CD4-positive, alpha-beta T cell treated with Interleukin-15 for 4 hours (primary cell): ENCODE data around the gene SAXO2.
"Not testable (repeated sequence)": the region's sequence is repeated elsewhere in the genome, so short reads cannot be mapped to it uniquely, and the experiment has no call there.

ENCODE experiments used
- DNase-seq: peaks from one replicate; pipeline ENCODE4 v3.0.0-alpha.2; 2020; ENCODE audit warnings: low spot score

SAXO2 gene

DNA sequence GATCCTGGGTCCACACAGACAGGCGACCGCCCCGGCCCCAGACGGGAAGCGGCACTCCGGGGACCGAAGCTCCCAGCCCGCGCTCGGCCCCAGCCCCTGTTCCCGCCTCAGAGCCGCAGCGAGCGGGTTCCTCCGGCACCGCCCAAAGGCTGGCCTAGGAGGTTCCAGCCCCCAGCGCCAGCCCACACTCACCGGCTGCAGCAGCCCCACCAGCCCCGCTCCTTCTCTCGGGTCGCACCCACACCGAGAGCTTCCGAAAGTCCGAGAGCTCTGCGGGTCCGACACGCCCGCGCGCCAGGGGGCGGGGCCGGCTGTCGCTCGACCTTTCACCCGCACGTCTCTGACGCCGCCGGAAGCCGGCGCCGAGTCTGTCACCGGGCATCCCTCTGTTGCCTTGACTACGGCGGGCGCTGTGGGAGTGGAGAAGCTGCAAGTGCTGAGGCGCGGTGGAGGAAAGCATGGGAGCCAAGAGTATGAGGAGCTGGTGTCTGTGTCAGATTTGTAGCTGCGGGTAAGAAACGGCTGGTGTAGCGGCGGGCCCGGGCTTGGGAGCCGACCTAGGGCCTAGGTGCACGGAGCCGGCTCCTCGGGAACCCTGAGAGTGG lies at the start of gene SAXO2, which contains the start of gene EFL1:
Gene SAXO2, plus strand, starts transcription at position 397 of the 605 bp plus-strand sequence. Its CDS starts 62 bp downstream, at position 459.
Gene EFL1, minus strand, starts transcription at position 313 of the 605 bp plus-strand sequence. CDS start 956 bp downstream, outside the sequence.
- peak; percentile 89 for DNase-seq

DNA sequence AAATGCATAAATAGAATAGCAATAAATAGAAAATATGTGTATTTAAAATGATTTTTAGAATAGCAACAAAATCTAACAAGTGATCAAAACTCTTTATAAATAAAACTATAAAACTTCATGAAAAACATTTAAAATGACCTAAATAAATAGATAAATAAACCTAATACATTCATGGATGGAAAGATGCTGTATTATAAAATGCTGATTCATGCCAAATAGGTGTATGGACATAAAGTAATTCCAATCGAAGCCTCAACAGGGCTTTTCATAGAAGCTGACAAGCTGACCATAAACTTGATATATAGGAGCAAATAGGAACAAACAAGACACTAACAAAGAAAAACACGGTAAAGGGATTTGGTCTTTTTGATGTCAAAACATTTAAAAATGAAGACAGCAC lies 46.5 kb upstream of the SAXO2 start:
- not testable (repeated sequence) for DNase-seq

DNA sequence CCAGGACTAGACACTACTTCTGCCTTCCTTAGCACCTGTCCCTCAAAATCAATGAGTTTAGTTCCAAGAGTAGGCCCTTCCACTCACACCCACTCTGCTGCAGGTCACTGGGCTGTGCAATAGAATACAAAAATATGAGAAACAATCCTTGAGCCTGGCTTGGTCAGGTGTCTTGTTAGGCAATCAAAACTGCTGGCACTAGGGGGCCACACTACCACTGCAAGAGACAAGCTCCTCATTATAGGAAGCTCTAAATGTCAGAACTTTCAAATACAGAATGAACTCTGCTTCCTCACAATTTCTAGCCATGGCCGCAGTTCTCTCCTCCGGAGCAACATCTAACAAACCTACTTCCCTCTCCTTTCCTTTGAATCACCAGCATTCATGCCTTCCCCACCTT lies 41.1 kb upstream of the SAXO2 start:
- DNase-seq: peak; percentile 16

DNA sequence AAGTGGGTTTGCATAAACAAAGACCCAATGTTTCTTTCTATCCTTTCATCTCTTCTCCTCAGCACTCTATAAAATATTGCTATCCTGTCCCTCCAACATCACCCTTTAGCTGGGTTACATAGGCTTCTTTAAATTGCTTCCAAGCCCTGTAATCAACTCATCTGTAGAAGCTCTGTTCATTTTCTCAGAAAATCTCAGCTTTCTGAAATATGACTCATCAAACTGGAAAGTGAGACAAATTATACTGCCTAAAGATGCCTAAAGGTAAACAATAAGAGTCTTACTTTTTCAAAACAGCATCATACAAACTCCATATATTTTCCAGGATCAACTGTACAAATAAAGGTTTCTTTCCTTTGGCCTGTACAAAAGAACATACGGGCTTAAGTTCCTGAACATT lies 33.9 kb upstream of the SAXO2 start:
- DNase-seq: no peak

- no peak for DNase-seq
Observed at GRCh38 chr15:82231233-82231632, 31.4 kb upstream of the SAXO2 start.

- DNase-seq: no peak
Observed at GRCh38 chr15:82231842-82232241, 30.8 kb upstream of the SAXO2 start.

- not testable (repeated sequence) for DNase-seq
Observed at GRCh38 chr15:82237944-82238534, 24.6 kb upstream of the SAXO2 start.

DNA sequence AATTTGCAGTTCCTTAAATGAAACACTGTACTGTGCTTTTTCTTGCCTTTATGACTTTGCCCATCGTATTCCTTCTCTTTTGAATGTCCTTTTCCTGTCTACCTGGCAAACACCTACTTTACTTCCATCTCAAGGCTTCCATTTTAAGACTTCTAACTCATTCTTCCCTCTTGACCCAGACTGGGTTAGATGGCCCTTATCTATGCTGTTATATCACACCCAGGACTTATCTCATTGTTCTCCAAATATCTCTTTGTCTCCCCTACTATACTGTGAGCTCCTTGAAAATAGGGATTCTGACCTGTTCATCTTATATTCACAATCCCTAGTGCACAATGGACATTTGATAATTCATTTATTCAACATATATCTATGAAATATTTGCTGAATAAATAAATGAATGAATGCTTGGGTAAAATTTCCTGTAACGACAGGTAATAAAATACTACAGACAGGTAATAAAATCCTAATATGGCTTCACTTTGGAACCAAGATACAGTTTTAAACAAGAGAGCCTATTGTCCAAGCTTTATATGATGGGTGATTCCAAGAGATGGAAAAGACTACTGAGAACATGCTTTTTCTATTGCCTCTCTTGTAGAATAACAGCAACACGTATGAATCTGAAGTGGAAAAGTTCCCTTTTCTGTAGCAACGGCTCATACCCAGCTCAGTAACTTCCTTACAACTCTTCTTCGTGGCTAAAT lies 22.8 kb upstream of the SAXO2 start:
- no peak for DNase-seq

DNA sequence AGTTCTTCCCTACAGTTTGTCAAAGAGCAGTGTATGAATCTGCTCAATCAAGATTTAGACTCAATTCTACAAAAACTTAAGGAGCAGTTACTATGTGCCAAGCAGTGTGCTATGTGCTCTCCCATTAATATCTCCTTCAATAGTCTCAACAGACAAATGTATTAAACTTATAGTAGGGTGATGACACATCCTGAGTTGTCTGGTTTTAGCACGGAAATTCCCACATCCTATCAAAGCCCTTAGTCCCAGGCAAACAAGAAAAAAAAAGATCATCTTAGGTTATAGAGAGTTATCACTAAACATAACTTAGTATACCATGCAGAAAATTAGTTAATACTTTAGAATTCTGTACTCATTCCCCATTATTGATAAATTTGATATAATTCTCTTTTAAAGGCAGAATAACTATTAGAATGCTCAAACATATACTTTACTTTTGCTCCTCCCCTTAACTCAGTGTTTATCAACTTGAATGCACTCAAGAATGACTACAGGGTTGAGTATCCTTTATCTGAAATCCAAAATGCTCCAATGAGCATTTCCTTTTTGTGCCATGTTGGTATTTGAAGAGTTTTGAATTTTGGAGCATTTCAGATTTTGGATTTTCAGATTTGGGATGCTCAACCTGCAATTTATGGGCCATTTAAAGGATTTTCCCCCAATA lies 20.6 kb upstream of the SAXO2 start:
- DNase-seq: not testable (repeated sequence)

DNA sequence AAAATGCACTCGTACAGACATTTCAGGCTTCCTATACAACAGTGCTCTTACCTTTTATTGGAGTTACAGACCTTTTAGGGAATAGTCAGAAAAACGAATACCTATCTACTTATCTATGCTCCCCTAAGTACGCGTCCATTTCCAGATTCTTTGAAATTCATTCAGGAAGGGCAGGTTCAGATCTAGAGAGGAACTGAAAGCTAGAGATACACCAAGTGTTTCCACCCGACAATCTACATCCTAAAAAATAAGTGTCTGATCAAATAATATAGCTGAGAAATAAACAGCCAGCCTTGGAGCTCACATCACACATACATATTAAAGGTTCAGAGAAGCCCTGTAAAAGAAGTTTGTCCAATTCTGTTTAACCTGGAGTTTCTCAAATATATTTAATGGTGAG lies 19.0 kb upstream of the SAXO2 start:
- not testable (repeated sequence) for DNase-seq

GRCh38 chr15:82245956-82246355 lies 16.7 kb upstream of the SAXO2 start:
- not testable (repeated sequence) for DNase-seq

GRCh38 chr15:82248261-82248660 lies 14.4 kb upstream of the SAXO2 start:
- not testable (repeated sequence) for DNase-seq

DNA sequence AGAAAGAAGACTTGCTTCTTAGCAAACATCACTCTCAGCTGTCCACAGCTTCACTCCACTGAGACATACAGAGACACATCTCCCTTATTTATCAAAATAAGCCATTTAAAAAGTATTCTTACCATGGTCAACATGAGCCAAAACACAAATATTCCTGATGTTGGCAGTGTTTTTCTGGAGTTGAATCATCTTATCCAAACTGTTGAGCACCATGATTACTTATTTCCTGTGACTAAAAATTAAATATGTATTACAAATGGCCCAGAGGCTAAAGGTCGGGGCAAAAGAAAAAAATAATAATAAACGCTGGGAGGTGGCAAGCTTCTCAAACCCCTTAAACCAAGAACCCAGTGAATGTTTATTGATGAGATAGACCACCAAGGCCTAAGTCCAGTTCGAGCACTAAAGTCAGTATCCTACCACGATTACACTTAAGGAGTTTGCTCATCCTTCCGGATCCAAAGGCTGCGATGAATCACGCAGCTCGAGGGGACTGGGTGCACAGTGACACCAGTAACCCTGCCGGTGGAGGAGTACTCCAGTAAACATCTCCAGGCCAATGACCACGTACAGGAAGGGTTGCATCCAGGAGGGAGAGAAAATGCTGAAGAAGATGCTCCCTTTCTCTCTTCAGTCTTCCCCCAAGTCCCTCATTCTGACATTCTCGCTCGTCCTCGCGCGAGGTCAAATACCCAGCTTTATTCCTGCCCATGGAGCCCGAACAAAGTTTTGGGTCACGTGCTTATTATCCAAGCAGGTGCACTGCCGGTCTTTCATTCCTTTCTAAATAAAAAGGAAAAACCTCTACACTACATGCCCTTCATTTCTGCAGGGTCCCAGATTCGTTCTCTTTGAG lies 824 bp upstream of the SAXO2 start:
- DNase-seq: peak; percentile 27

DNA sequence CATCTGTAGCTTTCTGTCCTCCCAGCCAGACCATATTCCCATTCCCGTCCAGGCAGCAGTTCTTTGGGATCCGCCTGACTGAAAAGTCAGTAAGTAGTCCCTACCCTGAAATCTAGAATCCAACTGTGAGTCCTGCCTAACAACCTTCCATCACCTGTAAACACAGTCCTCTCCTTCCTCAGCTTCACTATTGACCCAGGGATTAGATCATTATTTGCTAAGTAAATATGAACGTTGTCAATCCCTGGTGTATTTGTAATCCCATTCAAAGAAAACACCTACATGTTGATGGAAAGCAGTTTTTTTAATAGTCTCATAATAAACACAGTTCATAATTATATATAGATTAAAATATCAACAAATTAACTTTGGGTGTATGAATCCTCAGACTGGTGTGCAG lies 732 bp downstream of the SAXO2 start:
- no peak for DNase-seq

DNA sequence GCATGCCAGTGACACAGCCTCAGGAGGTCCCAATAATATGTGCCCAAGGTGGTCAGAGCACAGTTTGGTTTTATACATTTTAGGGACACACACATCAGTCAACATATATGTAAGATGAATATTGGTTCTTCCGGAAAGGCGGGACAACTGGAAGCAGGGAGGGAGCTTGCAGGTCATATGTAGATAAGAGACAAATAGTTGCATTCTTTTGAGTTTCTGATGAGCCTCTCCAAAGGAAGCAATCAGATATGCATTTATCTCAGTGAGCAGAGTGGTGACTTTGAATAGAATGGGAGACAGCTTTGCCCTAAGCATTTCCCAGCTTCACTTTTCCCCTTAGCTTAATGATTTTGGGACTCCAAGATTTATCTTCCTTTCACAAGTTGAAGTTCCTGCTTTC lies 4.5 kb downstream of the SAXO2 start:
- DNase-seq: not testable (repeated sequence)

- DNase-seq: not testable (repeated sequence)
Observed at GRCh38 chr15:82268454-82268853, 5.8 kb downstream of the SAXO2 start.

GRCh38 chr15:82272154-82272553 lies 9.5 kb downstream of the SAXO2 start:
- no peak for DNase-seq

DNA sequence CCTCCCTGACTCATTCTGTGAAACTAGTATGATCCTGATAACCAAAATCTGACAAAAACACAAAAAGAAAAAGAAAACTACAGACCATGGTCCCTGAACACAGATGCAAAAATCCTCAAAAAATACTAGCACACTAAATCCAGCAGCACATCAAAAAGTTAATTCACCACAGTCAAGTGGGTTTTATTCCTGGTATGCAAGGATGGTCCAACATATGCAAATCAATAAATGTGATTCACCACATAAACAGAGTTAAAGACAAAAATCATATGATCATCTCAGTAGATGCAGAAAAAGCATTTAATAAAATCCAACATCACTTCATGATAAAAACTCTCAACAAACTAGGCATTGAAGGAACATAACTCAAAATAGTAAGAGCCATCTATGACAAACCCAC lies 12.8 kb downstream of the SAXO2 start:
- no peak for DNase-seq

GRCh38 chr15:82281276-82281675 lies 18.7 kb downstream of the SAXO2 start:
- not testable (repeated sequence) for DNase-seq

DNA sequence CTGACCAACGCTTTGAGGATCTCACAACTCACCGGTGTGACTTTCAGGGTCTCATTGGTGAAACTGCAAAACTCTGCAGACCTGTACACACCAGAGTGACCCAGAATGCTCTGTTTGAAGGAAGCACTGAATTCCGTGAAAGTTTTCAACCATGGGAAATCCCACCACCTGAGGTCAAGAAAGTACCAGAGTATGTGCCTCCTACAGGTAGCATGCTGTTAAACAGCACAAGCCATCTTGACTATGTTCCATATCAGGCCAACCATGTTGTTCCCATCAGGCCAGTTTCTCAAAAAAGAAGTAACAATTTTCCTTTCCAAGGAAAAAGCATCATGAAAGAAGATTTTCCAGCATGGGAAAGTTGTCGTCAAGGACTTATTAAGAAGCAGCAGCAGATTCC lies 19.8 kb downstream of the SAXO2 start:
- not testable (repeated sequence) for DNase-seq

GRCh38 chr15:82284381-82284780 lies 21.8 kb downstream of the SAXO2 start:
- not testable (repeated sequence) for DNase-seq

- peak; percentile 23 for DNase-seq
Observed at GRCh38 chr15:82286475-82286874, 23.9 kb downstream of the SAXO2 start.
